Neural cell (in vitro differentiated cells): ENCODE results near the gene L1CAM.

Experiments
- CTCF ChIP-seq: fragments of 450-650 bp; IDR thresholded peaks from 2 replicates; pipeline ENCODE4 v1.5.1; 2014; ENCODE audit warnings: antibody characterized with exemption, mild to moderate bottlenecking, moderate library complexity; ENCODE audit not compliant: poor library complexity, severe bottlenecking
- POLR2AphosphoS5 ChIP-seq: IDR thresholded peaks from 2 replicates; pipeline ENCODE4 v1.6.1; 2012
- TAF1 ChIP-seq: IDR thresholded peaks from 2 replicates; pipeline ENCODE4 v1.6.1; 2012; ENCODE audit warnings: low read depth

- no peak for TF ChIP-seq CTCF
- TF ChIP-seq POLR2AphosphoS5 = peak; percentile 32
- TF ChIP-seq TAF1 = no peak
These were observed 56.0 kb downstream of the L1CAM start, which contains the start of gene PDZD4 for GRCh38 chrX:153829799-153830639.
